GM23338 (cell line): ENCODE measurements around the gene CMYA5. TPM values are rescaled to one million over a fixed set of nuclear protein-coding genes. Genes with fewer than 3 reads are reported as not detected.

ENCODE experiments used
- ATAC-seq: fragments of 200-7000 bp; cut with Tn5 transposase; 3 replicates; pipeline ENCODE4 v1.9.1; 2020
- DNase-seq: peaks from one replicate; pipeline ENCODE4 v3.0.0-alpha.2; 2015; ENCODE audit warnings: low spot score
- H2AFZ ChIP-seq: fragments of 200-600 bp; sonication (generic); 2 replicates; pipeline ENCODE4 v1.8.0; 2016; ENCODE audit warnings: antibody characterized with exemption, mild to moderate bottlenecking, moderate library complexity
- H3F3A ChIP-seq: fragments of 200-600 bp; sonication (generic); replicated peaks from 2 replicates; pipeline ENCODE4 v1.8.0; 2017; ENCODE audit warnings: antibody characterized with exemption, mixed run types, low read depth
- H3K27ac ChIP-seq: fragments of 200-600 bp; sonication (generic); 2 replicates; pipeline ENCODE4 v1.6.1; 2016; ENCODE audit warnings: low read depth
- H3K27me3 ChIP-seq: fragments of 200-600 bp; sonication (generic); 2 replicates; pipeline ENCODE4 v1.8.0; 2016; ENCODE audit warnings: mild to moderate bottlenecking, mixed run types, moderate library complexity; ENCODE audit not compliant: insufficient read depth
- H3K36me3 ChIP-seq: fragments of 200-600 bp; sonication (generic); 2 replicates; pipeline ENCODE4 v1.8.0; 2016; ENCODE audit warnings: mild to moderate bottlenecking; ENCODE audit not compliant: insufficient read depth
- H3K4me1 ChIP-seq: fragments of 200-600 bp; sonication (generic); 2 replicates; pipeline ENCODE4 v1.8.0; 2016; ENCODE audit warnings: mild to moderate bottlenecking, moderate library complexity; ENCODE audit not compliant: insufficient read depth
- H3K4me2 ChIP-seq: fragments of 200-600 bp; sonication (generic); 2 replicates; pipeline ENCODE4 v1.7.1; 2017; ENCODE audit warnings: mixed run types
- H3K4me3 ChIP-seq: fragments of 200-600 bp; sonication (generic); 2 replicates; pipeline ENCODE4 v1.6.1; 2016; ENCODE audit warnings: mixed run types
- H3K79me2 ChIP-seq: fragments of 200-600 bp; sonication (generic); replicated peaks from 2 replicates; pipeline ENCODE4 v1.8.0; 2017; ENCODE audit warnings: mild to moderate bottlenecking; ENCODE audit not compliant: insufficient read depth
- H3K9me2 ChIP-seq: fragments of 200-600 bp; sonication (generic); 2 replicates; pipeline ENCODE4 v1.8.0; 2017; ENCODE audit not compliant: insufficient read depth
- H4K20me1 ChIP-seq: fragments of 200-600 bp; sonication (generic); replicated peaks from 2 replicates; pipeline ENCODE4 v1.8.0; 2017; ENCODE audit warnings: mild to moderate bottlenecking; ENCODE audit not compliant: insufficient read depth
- H3K27ac Mint-ChIP-seq: 2 replicates; pipeline ENCODE4 v1.8.0; 2020; ENCODE audit warnings: inconsistent platforms, mild to moderate bottlenecking, moderate library complexity, mixed read lengths
- H3K27me3 Mint-ChIP-seq: 3 replicates; pipeline ENCODE4 v1.8.0; 2022; ENCODE audit warnings: low read depth, mild to moderate bottlenecking, moderate library complexity, mixed read lengths, inconsistent platforms; ENCODE audit not compliant: insufficient read depth, poor library complexity
- H3K36me3 Mint-ChIP-seq: 3 replicates; pipeline ENCODE4 v1.8.0; 2021; ENCODE audit warnings: low read depth, mild to moderate bottlenecking, inconsistent platforms, moderate library complexity, mixed read lengths
- H3K4me1 Mint-ChIP-seq: 3 replicates; pipeline ENCODE4 v1.8.0; 2020; ENCODE audit warnings: mild to moderate bottlenecking, inconsistent platforms, mixed read lengths
- H3K4me3 Mint-ChIP-seq: 3 replicates; pipeline ENCODE4 v1.8.0; 2021; ENCODE audit warnings: moderate library complexity, mild to moderate bottlenecking, inconsistent platforms, mixed read lengths
- H3K9me3 Mint-ChIP-seq: 3 replicates; pipeline ENCODE4 v1.8.0; 2020; ENCODE audit warnings: moderate library complexity, mild to moderate bottlenecking, inconsistent platforms, mixed read lengths
- JUNB ChIP-seq: IDR thresholded peaks from one replicate; pipeline ENCODE4 v1.6.1; 2016; ENCODE audit warnings: antibody characterized with exemption; ENCODE audit not compliant: unreplicated experiment
- NANOG ChIP-seq: IDR thresholded peaks from 2 replicates; pipeline ENCODE4 v1.6.1; 2016; ENCODE audit warnings: antibody characterized with exemption, borderline replicate concordance
- REST ChIP-seq: IDR thresholded peaks from one replicate; pipeline ENCODE4 v1.6.1; 2018; ENCODE audit warnings: antibody characterized with exemption; ENCODE audit not compliant: unreplicated experiment
- ZNF114 ChIP-seq: fragments of 250-450 bp; sonication (Bioruptor Pico); IDR thresholded peaks from 2 replicates; pipeline ENCODE4 v1.5.0; 2020; ENCODE audit warnings: mild to moderate bottlenecking, moderate library complexity
- ZNF331 ChIP-seq: fragments of 250-450 bp; sonication (Bioruptor Pico); IDR thresholded peaks from 2 replicates; pipeline ENCODE4 v1.5.0; 2020; ENCODE audit warnings: low read depth, mild to moderate bottlenecking, moderate library complexity
- ZNF462 ChIP-seq: fragments of 250-450 bp; sonication (Bioruptor Pico); IDR thresholded peaks from 2 replicates; pipeline ENCODE4 v1.5.0; 2020; ENCODE audit warnings: mild to moderate bottlenecking, moderate library complexity
- polyA plus RNA-seq: library from polyadenylated mRNA; unstranded; fragments of >200 nt; fragmentation: Nextera tagmentation; extraction: Ambion mirVana; gene quantifications from 2 replicates; pipeline ENCODE4 v1.2.1, GENCODE V29; 2016
- total RNA-seq: library from RNA; depleted of rRNA; stranded (reverse); fragments of >200 nt; shearing (Covaris generic); gene quantifications from 2 replicates; pipeline ENCODE4 v1.2.3, GENCODE V29; 2014
- TF ChIP-seq, protein P1 (sequence below), 2 experiments: fragments of 200-600 bp in 1 of 2; sonication (generic) in 1 of 2; conservative IDR thresholded peaks; 2 replicates each; pipeline versions ENCODE4 v1.5.1 to v1.6.1; 2016 to 2017; ENCODE audit warnings: antibody characterized with exemption in 2 of 2, low read depth in 2 of 2, mild to moderate bottlenecking in 2 of 2, moderate library complexity in 1 of 2

The CMYA5 gene
- total and polyA plus RNA-seq, 2 experiments from 2014 or later, result 0.45 to 0.49 TPM

- peaks cover 19% of the 10 kb centered on the region for H3K4me1 Mint-ChIP-seq
- no peaks in the 10 kb centered on the region for H3K27me3 ChIP-seq
- no peak overlapping the region for H3K27ac Mint-ChIP-seq
- H3K27me3 Mint-ChIP-seq, result peaks cover 2% of the 10 kb centered on the region
- H3K36me3 Mint-ChIP-seq, result no peaks in the 10 kb centered on the region
- no peaks in the 10 kb centered on the region for H3K9me2 ChIP-seq
- H3K4me2 ChIP-seq, result no peak overlapping the region
- H3K27ac ChIP-seq, result no peak overlapping the region
- ATAC-seq, result no peak
- no peak overlapping the region for H3K4me3 Mint-ChIP-seq
- no peaks in the 10 kb centered on the region for H3F3A ChIP-seq
- no peaks in the 10 kb centered on the region for H4K20me1 ChIP-seq
- no peaks in the 10 kb centered on the region for H3K9me3 Mint-ChIP-seq
- DNase-seq, result no peak
- H3K36me3 ChIP-seq, result no peaks in the 10 kb centered on the region
- no peak overlapping the region for H3K4me3 ChIP-seq
- no peak for TF ChIP-seq ZNF114 (CRISPR knock-in tag)
- no peak for TF ChIP-seq REST
- TF ChIP-seq NANOG, result no peak
- TF ChIP-seq ZNF331 (CRISPR knock-in tag), result no peak
- no peaks in the 10 kb centered on the region for H3K79me2 ChIP-seq
- H2AFZ ChIP-seq, result no peak overlapping the region
- peaks cover 20% of the 10 kb centered on the region for H3K4me1 ChIP-seq
Observed at GRCh38 chr5:79753877-79754645, 64.4 kb downstream of the CMYA5 start.

- no peak overlapping the region for H3K27ac Mint-ChIP-seq
- peaks cover 2% of the 10 kb centered on the region for H3K27me3 Mint-ChIP-seq
- Histone ChIP-seq H4K20me1 (no peaks in the 10 kb centered on the region), H3F3A (no peaks in the 10 kb centered on the region), H3K4me3 (no peak overlapping the region), H3K79me2 (no peaks in the 10 kb centered on the region), H3K27me3 (no peaks in the 10 kb centered on the region), H3K9me2 (no peaks in the 10 kb centered on the region), H2AFZ (0 out of 2 replicates have a peak overlapping the region, but pooled peaks have one; percentile 45), H3K27ac (no peak overlapping the region), H3K36me3 (no peaks in the 10 kb centered on the region), H3K4me2 (no peak overlapping the region), H3K4me1 (peaks cover 15% of the 10 kb centered on the region)
- peaks cover 15% of the 10 kb centered on the region for H3K4me1 Mint-ChIP-seq
- H3K4me3 Mint-ChIP-seq, result no peak overlapping the region
- no peak for DNase-seq
- ATAC-seq, result no peak
- H3K9me3 Mint-ChIP-seq, result no peaks in the 10 kb centered on the region
- no peaks in the 10 kb centered on the region for H3K36me3 Mint-ChIP-seq
- TF ChIP-seq NANOG, result no peak
- no peak for TF ChIP-seq JUNB
- TF ChIP-seq ZNF462 (CRISPR knock-in tag), result no peak
- TF ChIP-seq, protein P1, sequence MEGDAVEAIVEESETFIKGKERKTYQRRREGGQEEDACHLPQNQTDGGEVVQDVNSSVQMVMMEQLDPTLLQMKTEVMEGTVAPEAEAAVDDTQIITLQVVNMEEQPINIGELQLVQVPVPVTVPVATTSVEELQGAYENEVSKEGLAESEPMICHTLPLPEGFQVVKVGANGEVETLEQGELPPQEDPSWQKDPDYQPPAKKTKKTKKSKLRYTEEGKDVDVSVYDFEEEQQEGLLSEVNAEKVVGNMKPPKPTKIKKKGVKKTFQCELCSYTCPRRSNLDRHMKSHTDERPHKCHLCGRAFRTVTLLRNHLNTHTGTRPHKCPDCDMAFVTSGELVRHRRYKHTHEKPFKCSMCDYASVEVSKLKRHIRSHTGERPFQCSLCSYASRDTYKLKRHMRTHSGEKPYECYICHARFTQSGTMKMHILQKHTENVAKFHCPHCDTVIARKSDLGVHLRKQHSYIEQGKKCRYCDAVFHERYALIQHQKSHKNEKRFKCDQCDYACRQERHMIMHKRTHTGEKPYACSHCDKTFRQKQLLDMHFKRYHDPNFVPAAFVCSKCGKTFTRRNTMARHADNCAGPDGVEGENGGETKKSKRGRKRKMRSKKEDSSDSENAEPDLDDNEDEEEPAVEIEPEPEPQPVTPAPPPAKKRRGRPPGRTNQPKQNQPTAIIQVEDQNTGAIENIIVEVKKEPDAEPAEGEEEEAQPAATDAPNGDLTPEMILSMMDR (conservative IDR thresholded peaks at IDR 0.05; ENCODE audit: low read depth in 2 of 2), result no peak
Observed at GRCh38 chr5:79754865-79755555, 65.4 kb downstream of the CMYA5 start.
